Activated CD8-positive, alpha-beta memory T cell treated with anti-CD3 and anti-CD28 coated beads, Interleukin-2, amount 50 U/mL, for 4 hours (primary cell): ENCODE data around the gene TRPM3.

Source experiments
- DNase-seq: peaks from one replicate; pipeline ENCODE4 v3.0.0-alpha.2; 2020

The TRPM3 gene

DNA sequence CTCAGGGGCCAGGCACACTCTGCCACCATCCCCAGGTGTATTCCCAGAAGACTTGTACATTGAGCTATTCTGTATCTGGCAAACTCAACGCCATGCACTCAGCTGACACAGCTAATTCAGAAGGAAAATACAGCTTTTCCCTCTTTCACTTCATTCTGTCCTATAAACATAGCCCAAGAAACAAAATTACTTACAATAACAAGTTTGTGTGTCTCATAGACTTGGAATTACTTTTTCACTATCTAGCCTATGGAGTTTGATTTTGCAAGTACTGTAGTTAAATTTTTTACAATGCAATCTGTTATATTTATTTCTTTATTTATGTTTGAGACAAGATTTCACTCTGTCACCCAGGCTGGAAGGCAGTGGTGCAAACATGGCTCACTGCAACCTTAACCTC is 581.9 kb downstream of the TRPM3 start:
- DNase-seq = no peak

- DNase-seq = no peak
Measured at GRCh38 chr9:70539001-70539400, 582.4 kb downstream of the TRPM3 start.

DNA sequence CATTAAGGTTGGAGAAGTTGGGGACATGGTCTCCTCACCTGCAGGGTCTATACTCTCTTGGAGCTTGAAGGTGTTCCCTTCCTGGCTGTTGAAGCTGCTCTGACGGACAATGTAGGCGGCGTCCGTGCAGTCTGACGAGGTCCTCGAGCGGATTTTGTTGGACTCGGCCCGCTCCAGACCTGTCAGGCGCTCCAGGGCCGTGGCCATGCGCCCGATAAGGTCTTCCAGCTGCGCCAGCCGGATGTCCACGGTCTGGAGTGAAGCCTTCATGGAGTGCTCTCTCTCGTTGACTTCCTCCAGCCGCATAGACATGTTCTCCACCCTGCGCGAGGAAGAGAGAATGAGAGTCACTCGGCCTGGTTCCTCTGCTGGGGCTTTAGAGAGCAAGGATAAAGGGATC is 584.3 kb downstream of the TRPM3 start:
- no peak for DNase-seq

- DNase-seq = no peak
Measured at GRCh38 chr9:70535546-70536323, 585.7 kb downstream of the TRPM3 start.

- no peak for DNase-seq
Measured at GRCh38 chr9:70534471-70534870, 587.0 kb downstream of the TRPM3 start.

GRCh38 chr9:70534061-70534460 is 587.4 kb downstream of the TRPM3 start:
- no peak for DNase-seq

DNA sequence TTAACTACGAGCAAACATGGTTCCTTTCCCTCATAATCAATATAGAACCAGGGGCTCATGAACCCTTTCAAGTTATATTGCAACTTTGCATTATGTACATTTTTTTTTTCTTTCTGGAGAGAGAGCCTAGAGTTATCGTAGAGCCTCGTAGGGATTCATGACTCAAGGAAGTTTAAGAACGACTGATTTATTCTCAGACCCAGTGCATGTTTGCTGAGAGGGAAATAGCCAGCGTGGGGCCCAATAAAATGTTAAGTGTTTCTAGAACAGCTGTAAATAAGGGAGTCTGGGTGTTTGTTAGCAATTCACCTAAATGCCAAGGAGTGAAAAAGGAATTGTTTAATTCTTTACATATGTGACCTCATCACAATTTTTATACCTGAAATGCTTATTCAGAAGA is 587.9 kb downstream of the TRPM3 start:
- DNase-seq = no peak

DNA sequence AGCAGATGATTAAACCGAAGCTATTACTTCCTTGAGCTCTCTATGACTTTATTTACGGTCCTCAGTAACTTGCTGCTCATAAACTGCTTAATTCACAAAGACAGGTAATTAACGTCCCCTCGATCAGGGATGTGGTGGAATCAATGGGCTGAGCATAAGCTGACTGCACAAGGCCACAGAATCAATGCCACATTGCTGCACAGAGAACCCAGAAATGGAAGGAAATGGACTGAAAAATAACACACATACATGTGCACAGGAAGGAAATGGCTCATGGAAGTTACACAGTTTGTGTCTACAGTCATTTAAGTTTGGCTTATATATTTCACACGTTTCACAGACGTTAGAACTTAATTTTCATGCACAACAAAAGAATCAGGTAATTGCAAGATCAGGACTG is 588.7 kb downstream of the TRPM3 start:
- DNase-seq = no peak

- DNase-seq = no peak
Measured at GRCh38 chr9:70531311-70531710, 590.1 kb downstream of the TRPM3 start.

DNA sequence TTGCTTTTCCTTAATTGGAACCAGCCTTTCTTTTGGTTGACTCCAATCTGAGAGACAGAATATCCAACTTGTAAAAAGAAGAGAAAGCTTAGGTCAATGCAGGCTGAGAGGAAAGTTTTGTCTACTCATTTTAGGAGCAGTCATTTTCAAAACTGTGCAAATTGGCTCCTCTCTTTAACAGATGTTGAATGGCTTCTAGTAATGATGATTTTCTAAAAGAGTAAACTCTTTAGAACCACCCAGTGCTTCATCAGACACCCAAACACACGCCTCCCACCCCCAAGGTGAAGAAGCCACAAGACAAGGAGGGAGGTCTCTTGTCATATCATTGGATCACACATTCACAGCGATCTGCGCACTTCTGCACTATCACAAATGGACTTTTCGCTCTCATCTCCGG is 590.7 kb downstream of the TRPM3 start:
- DNase-seq = no peak

DNA sequence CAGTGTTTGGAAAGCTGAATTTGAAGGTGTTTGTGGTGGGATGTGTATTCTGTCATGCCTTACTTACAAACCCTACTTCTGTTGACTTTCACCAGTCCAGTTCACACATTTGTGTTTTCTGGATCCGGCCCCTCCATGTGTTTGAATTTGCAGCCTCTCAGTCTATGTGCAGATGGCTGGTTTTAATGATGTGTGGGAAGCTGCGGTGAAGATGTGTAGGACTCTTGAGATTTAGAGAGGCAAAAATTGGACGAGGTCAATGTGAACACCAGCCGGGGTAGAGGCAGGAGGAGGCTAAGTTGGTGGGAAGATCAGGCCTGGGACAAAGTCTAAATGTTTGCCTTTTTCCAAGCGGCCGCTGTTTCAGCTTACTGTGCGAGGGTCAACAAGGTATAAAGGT is 591.6 kb downstream of the TRPM3 start:
- DNase-seq = no peak

GRCh38 chr9:70529377-70529776 is 592.0 kb downstream of the TRPM3 start:
- DNase-seq = no peak

DNA sequence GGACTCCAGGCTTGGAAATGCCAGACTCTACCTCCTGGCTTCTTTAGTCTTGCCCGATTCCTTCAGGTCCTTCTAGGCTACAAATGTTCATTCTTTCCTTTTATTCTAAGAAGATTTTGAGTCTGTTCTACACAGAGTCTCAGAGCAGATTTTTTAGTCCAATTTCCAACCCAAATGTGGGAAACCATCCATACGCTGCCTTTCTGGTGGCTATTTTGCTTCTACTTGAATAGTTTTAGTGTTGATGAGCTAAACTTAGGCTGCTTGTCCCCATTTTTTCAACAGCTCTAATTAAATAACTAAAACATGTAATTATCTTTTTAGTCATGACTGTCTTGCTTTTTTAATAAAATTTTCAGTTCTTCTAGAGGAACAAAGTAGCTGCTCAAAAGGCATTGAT is 594.5 kb downstream of the TRPM3 start:
- no peak for DNase-seq

DNA sequence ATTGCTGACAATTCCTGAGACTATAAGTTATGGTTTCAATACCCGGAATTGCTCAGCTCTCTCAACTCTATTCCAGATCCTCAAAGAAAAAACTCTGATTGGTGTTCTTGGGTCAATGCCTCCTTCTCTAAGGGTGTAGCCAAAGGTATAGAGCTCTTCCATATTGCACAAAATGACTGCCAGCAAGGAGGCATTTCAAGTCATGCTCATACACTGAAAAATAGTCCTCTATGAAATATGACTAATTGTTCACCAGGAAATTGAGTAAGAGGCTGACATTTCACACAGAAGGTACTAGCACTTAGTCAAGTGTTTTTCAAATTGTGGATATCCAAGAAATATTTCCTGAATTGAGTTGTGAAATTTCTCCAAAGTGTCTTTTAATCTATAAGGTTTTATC is 595.9 kb downstream of the TRPM3 start:
- DNase-seq = no peak

GRCh38 chr9:70519912-70520724 is 601.3 kb downstream of the TRPM3 start:
- DNase-seq = no peak

- no peak for DNase-seq
Measured at GRCh38 chr9:70517926-70518610, 603.4 kb downstream of the TRPM3 start.

DNA sequence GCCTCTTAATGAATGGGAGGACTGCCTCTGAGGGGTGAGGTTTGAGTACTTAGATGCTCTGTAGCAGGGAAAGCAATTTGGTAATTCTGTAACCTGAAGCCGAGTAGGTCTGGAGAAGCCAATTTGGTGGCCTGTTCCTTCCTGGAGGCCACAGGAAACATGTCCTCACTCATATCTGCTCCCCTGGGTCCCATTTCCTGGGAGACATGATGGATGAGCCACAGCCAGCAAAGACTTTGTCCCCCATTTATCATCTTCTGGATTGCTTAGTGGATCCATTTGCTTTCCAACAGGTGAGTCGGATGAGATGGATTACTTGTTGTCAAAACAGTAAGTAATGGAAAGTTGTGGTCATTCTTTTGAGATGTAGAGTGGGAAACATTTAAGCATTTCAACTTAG is 607.1 kb downstream of the TRPM3 start:
- no peak for DNase-seq

DNA sequence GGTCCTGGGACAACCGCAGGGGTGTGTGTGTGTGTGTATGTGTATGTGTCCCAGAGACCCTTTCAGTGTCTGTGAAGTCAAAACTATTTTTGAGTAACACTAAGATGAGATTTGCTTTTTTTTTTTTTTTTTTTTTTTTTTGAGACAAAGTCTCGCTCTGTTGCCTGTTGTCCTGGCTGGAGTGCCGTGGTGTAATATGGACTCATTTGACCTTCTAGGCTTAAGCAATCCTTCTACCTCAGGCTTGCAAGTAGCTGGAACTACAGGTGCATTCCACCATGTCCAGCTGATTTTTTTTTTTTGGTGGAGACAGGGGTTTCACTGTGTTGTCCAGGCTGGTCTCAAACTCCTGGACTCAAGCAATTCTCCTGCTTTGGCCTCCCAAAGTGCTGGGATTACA is 609.6 kb downstream of the TRPM3 start:
- no peak for DNase-seq

DNA sequence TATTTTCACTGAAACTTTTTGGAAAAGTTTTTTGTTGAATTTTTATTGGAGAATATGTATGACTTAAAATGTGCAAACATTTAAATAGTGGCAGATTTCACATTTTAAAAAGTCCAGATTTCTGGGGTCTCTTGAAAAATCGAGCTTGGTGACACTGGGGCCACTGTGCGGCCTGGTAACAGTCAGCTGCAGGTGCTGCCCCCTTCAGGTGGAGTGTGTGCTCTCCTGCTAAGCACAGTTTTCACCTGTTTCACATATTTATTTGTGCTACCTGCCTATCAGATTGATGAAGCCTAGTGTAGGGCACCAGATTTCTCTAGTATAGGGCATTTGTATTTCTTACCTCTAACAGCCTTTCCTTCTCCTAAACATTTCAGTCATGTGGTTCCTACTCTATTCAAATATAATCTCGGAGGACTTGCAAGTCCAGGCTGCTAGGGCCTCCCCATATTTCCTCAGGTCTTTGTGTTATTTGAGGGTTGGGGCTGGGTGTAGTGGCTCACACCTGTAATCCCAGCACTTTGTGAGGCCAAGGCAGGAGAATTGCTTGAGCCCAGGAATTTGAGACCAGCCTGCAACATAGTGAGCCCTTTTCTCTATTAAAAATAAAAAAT is 611.2 kb downstream of the TRPM3 start:
- DNase-seq = peak; percentile 16

DNA sequence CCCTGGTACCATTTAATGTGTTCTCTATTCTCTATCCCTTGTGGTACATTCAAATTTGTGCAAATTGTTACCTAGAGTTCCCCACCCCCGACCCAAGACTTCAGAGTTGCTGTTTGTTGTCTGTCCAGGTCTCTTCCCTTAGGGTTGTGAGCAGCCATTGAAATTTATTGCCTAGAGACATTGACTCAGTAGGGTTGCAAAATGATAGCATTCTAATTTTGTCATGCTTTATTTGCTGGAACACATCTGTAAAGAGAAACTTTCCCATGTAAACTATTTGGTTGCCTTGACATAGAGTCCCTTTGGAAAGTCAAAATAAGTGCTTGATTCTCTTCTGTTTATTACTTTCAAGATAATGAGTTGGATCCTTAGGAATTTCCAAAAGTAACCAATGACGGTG is 615.3 kb downstream of the TRPM3 start:
- DNase-seq = no peak

GRCh38 chr9:70504834-70505233 is 616.6 kb downstream of the TRPM3 start:
- no peak for DNase-seq

DNA sequence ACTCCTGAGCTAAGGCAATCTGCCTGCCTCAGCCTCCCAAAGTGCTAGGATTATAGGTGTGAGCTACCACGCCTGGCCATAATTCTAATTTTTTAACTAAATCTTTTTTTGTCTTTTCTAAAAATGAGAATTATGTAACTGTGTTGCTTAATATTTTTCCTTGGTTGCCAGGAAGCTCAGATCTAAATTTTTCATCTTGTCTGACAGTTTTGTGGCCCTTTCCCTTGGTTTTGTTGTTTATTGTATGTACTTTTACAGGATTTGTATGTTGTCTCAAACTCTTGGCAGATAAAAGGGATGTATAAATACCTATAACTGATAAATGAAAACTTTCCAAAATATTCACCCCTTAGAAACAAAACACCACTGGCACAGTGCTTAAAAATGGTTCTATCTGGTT is 618.7 kb downstream of the TRPM3 start:
- no peak for DNase-seq

DNA sequence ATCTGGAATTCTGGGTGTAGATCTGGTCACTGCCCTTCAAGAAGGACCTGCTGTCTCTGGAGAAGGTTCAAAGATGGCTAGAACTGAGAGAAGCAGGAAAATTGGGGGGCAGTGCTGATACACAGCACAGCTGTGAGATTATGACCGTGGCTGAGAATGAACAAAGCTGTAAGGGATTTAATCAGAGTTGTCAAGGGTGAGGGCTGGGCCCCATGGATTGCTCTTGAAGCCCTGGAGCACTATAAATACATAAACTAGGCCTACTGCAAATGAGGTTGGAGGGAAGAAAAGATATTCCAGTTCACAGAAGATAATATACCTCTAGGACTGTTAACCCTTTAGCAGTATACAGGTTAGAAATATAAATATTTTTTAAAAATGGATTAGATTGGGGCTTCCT is 620.6 kb downstream of the TRPM3 start:
- DNase-seq = no peak
